GM19438 (cell line): ENCODE data around the gene TRAF3.

Experiments
- ATAC-seq: cut with Tn5 transposase; IDR thresholded peaks from one replicate; pipeline ENCODE4 v1.9.1; 2021; ENCODE audit warnings: low read depth; ENCODE audit not compliant: unreplicated experiment

Gene TRAF3, protein sequence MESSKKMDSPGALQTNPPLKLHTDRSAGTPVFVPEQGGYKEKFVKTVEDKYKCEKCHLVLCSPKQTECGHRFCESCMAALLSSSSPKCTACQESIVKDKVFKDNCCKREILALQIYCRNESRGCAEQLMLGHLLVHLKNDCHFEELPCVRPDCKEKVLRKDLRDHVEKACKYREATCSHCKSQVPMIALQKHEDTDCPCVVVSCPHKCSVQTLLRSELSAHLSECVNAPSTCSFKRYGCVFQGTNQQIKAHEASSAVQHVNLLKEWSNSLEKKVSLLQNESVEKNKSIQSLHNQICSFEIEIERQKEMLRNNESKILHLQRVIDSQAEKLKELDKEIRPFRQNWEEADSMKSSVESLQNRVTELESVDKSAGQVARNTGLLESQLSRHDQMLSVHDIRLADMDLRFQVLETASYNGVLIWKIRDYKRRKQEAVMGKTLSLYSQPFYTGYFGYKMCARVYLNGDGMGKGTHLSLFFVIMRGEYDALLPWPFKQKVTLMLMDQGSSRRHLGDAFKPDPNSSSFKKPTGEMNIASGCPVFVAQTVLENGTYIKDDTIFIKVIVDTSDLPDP

GRCh38 chr14:102776761-102777710 is at the start of gene TRAF3:
TRAF3 (plus strand) TSS chr14:102777449; CDS start chr14:102870202, 92,753 bp downstream.
- no peak for ATAC-seq

DNA sequence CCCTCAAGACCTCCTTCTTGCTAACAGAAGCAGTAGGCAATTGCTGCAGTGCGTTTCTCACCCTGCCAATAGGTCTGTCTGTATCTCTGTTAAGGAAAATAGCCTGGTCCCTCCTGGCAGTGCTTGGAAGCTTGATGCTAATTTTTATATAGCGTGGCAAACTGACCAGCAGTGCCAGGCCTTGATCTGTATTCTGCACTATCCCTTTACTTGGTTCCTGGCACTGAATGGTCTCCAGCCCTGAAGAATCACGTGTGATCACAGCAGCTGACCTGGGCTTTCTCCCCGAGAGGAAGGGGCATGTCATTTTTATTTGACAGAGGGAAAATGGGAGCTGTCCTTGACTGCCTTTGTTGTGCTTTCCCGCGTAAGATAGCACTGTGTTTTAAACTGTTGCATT is 48.7 kb upstream of the TRAF3 start:
- ATAC-seq, result no peak

GRCh38 chr14:102729268-102729667 is 48.0 kb upstream of the TRAF3 start:
- ATAC-seq, result no peak

DNA sequence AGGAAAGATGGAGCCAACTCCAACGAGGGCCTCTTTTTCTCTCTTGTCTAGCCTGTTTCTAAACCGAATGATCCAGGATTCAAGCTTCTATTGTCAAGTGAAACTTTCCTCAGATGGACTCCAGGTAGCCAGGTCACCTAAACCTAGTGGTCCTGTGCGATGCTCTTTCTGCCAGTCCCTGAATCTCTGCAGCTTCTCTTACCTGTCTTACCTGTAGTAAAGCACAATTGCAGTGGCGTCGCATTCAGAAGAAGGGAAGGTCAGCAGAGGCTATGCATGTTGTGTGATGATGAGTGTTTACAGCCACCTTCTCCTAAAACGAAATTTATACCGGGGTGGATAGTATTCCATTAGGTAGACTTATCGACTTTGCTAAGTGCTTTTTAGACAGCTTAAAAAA is 47.4 kb upstream of the TRAF3 start:
- no peak for ATAC-seq

- ATAC-seq, result no peak
These were observed 46.0 kb upstream of the TRAF3 start for GRCh38 chr14:102731101-102731870.

- ATAC-seq, result no peak
These were observed 45.1 kb upstream of the TRAF3 start for GRCh38 chr14:102731871-102732800.

GRCh38 chr14:102732924-102733323 is 44.3 kb upstream of the TRAF3 start:
- no peak for ATAC-seq

DNA sequence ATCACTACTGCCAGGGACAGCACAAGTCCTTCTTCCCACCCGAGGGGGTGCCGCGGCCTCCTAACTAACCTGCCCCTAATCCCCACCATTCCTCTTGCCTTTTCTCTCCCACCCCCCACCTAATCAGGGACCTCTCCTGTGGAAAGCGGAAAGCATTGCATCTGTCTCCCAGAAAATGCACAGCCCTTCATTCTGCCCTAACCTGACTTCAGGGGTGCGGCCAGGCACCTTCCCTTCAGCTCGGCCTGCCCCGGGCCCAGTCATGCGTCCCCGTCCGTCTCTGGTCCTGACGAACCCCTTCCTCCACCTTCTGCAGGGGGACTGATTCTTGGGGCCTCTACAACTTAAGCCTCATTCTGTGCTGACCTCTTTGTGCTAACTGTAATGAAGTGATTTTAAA is 43.9 kb upstream of the TRAF3 start:
- no peak for ATAC-seq

DNA sequence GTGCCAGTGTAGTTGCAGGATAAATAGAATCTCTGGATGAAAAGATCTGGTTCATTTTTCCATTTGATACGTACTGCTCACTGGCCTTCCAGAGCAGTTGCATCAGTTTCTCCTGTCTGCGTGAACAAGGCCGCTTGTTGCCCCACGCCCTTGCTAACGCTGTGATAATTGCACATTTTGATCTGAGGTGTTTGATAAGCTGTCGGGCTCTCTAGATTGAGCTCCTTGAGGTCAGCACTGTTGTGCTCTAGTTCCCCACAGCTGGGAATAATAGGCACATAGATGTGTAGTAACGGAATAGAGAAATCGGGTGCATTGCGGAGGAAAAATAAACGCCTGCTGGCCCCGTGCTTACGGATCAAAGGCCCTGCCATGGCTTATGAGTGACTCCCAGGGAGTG is 42.8 kb upstream of the TRAF3 start:
- no peak for ATAC-seq

GRCh38 chr14:102736956-102737355 is 40.3 kb upstream of the TRAF3 start:
- ATAC-seq, result no peak

DNA sequence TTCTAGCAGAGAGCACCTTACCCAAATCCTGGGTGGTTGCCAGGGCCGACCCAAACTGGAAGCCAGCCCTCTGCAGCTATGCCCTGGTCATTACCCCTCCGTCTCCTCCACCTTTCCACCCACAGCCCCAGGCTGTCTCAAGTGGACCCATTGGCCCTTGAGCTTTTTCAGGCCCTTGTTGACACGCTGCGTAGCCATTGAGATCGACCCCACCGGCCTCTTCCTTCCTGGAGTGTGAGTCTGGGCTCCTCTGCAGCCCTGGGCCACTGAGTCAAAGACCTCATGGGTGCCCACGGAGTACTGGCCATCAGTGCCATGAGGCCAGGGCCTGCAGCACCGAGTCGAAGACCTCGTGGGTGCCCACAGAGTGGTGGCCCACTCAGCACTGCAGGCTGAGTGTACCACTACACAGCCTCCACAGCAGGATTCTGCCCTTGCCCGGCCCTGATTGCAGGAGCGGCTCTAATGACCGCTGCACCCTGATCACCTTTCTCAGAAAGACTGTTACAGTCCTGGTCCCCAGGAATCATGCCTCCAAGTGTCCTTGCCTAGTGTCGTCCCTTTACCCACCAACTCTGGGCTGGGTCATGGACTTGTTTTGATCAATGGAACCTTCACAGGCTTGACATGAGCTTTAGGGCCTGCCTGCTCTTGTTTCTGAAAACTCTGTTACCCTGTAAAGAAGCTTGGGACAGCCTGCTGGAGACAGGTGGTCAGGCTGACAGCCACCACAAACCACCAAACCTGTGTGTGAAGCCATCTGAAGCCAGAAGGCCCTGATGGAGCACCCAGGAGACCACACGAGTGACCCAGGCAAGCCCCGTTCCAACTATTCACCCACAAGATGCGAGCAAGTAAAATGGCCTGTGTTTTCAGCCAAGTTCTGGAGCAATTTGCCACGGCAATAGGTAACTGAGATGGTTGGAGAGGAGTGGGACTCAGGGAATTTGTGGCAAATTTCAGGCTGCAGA is 39.6 kb upstream of the TRAF3 start:
- no peak for ATAC-seq

DNA sequence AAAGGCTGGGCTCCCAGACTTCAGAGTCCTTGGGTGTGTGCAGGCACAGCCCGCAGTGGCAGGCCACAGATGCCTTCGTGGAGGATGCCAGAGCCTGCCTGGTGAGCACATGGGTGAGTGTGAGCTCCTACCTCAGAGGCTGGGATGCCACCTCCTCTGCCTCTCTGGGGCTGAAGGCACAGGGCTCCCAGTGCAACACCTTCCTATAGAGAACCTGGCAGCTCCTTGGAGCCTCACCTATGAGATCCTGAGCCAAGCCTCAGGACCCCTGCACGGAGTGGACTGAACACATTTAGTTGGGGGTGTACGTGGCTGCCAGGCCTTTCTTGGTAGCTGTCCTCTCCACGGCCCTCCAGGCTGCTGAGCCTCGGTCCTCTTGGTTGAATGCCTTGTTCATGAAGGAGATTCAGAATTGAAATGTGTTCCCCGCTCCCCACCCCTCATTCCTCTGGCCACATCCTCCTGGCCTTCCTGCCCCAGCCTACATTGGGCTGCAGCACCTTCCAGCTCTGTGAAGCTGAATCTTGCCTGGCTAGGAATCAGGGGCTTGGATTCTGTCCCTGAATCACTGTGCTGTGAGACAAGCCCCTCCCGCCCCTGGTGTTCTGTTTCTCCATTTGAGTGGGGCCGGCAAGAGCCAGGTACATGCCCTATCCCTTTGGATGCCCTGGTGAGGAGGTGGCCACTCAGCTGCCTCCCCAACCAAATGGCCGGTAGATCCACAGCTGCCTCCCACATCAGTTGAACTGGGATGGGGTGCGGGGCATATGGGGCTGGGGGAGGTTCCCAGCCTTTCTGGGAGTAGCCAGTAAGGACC is 38.7 kb upstream of the TRAF3 start:
- ATAC-seq, result no peak

GRCh38 chr14:102739190-102739469 is 38.1 kb upstream of the TRAF3 start:
- no peak for ATAC-seq

DNA sequence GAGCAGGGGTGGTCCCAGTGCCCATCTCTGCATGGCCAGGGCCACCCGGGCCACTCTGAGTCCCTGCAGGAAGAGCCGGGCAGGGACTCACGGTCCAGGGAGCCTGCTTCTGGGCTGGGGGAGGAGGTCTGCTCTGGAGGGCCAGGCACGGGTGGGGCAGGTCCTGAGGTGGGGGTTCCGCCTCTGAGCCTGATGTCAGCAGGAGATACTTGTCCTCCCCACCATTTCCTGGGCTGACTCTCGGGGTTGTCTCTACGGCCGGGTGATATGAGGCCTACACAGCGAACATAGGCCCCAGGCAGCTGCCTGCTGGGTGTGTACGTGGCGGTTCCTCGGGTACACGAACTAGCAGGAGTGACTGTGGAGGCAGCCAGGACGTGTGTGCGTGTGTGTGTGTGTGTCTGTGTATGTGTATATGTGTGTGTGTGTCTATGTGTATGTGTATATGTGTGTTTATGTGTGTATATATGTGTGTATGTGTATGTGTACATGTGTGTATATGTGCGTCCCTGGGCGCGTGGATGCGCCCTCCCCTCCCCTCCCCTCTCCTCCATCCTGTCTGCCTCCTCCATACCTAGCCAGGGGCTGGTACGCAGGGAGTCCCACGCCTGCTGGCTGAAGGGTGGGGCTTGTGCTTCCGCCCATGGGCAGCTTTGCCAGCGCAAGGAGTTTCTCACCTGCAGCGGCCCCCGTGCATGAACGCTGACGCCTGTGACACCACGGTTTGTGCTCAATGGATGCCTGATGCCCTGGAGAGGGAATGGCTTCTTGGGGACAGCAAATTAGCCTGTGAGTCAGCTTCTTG is 30.4 kb upstream of the TRAF3 start:
- ATAC-seq, result no peak

- no peak for ATAC-seq
These were observed 28.4 kb upstream of the TRAF3 start for GRCh38 chr14:102748806-102749205.

DNA sequence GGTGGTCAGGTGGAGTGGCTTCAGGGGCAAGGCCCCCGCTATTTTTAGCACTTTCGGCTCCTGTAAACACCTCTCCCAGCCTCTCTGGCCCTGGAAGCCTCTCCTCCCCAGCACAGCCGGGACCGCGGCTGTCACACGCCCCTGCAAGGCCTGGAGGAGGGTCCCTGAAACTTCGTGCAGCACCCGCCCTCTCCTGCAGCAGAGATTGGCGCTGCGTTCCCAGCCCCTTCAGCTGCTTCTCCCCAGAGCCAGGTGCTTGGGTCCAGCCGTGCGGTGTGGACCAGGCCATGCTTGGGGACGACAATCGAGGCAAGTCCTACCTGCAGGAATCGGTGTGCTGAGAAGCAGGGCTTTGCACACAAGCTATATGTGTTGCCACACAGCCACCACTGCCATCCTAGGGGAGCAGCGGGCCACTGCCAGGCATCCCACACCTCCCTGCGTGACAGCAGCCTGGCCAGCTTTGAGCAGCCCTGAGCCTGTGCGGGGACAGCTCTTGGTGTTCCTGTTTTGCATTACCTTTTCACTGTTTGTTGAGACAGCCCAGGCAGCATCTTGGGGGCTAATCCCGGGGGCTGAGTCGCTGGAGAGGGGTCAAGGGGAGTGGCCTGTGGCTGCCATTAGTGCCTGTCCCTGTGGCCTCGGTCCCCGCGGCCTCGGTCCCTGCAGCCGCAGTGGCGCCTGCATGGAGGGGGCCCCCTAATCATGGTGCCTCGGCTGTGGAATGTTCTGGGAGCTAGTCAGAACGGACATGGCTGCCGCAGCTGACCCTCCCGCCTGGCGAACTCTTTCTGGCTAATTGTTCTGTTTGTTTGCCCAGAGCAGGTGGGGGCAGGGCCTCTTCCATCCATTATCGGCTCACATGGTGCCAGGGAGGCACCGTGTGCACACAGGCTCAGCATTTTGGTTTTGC is 27.6 kb upstream of the TRAF3 start:
- ATAC-seq, result no peak
